Midbrain (tissue), 1 donor: Measurements from ENCODE around the gene PEX3.

ENCODE experiments used
- DNase-seq: peaks from one replicate; lab custom pipeline; 2025; lab: John Stamatoyannopoulos, UW

The PEX3 gene

DNA sequence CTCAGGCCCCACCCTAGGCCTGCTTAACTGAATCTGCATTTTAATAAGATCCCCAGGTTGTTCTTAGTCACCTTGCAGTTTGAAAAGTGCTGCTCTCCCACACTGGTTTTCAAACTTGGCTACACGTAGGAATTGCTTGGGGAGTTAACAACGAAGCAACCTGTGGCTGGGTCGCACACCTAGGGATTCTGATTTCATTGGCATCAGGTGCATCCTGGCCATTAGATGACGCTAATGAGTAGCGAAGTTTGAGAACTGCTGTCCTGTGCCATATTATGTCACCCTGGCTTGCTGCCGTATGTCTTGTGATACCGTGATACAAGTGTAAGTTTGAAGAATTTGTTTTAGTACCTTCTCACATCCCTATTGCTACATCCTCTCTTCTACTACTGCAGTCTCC, 89.1 kb downstream of the PEX3 start:
- DNase-seq: no peak

DNA sequence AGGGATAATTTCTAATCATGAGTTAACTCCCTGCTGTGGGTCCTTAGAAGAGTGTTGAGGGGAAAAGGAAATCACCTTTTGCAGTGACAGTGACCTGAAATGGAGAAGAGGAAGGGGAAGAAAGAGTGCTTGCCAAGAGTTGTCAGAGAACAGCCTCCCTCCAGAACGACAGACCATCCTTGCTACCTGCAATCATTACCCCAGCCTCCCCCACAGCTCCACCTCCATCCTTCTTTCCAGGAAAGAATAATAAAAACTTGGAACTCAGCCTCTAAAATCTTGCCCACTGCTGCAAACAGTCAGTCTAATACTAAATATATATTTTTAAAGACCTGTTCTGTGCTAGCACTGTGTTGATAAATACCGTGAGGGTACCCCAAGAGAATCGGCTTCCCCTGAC, 89.6 kb downstream of the PEX3 start:
- DNase-seq: no peak
